Measurements from ENCODE around the gene RCAN1. TPM values are rescaled to one million over a fixed set of nuclear protein-coding genes. Genes with fewer than 3 reads are reported as not detected.

The RCAN1 gene
- total and polyA plus RNA-seq, 9 of the 15 experiments (the other 6 are each of a cell fraction or from before 2014, with no cell fraction given): 4.4 to 16.5 (median 12.3) TPM

- Histone ChIP-seq H2AFZ (ENCODE audit: low read depth, low read length) (no peak overlapping the region), H3K27me3 (ENCODE audit: control insufficient read depth in 2 of 2, insufficient read depth in 2 of 2, low read length in 2 of 2) (peaks cover 8 to 10% of the 10 kb centered on the region in 2 experiments; a peak in 4 of 5 replicates), H3K9ac (ENCODE audit: insufficient read depth in 1 of 2, low read depth in 2 of 2, low read length in 2 of 2) (no peak overlapping the region), H3K9me1 (ENCODE audit: control insufficient read depth, insufficient read depth, low read length) (no peaks in the 10 kb centered on the region), H3K27ac (ENCODE audit: extremely low read depth, low read depth, low read length) (no peak overlapping the region), H3K4me1 (replicated peaks in 1 of 2; ENCODE audit: control insufficient read depth in 2 of 2, insufficient read depth in 2 of 2, low read length in 2 of 2) (0 out of 5 replicates have a peak, but pooled peaks cover 0 to 3% of the 10 kb centered on the region in 2 experiments), H3K4me3 (no peak overlapping the region), H3K79me2 (ENCODE audit: control insufficient read depth, insufficient read depth, low read length) (no peaks in the 10 kb centered on the region), H4K20me1 (replicated peaks; ENCODE audit: control insufficient read depth, insufficient read depth, low read length) (no peaks in the 10 kb centered on the region), H3K4me2 (ENCODE audit: insufficient read depth, low read length) (no peak overlapping the region), H3K36me3 (ENCODE audit: control insufficient read depth, insufficient read depth, low read length) (no peaks in the 10 kb centered on the region), H3K9me3 (replicated peaks; ENCODE audit: control insufficient read depth, insufficient read depth, low read depth, low read length) (no peaks in the 10 kb centered on the region)
- FAIRE-seq: no peak
- no peak; the same call in 2 of the 3 replicates for ATAC-seq
- no peak for DNase-seq (ENCODE audit: extremely low read depth in 1 of 4, low spot score in 3 of 4)
- BruUV-seq (replicated peaks): no TSS peak
- intact Hi-C loops (cut with micrococcal nuclease) (no loop called here), in situ Hi-C loops (cut with MboI) (no loop called here)
- ChIA-PET POLR2A (interaction anchor here (0.6 to 1.6 kb wide), 4 partner anchors 13 to 109 kb away, joined by 3 to 6 read pairs (median 3); no protein-coding TSS in a partner anchor), CTCF (ENCODE audit: low intra/inter-chr PET ratio) (interaction anchor here (0.9 to 2.7 kb wide), 4 partner anchors 72 to 119 kb away, joined by 4 to 18 read pairs (median 6); no protein-coding TSS in a partner anchor)
- WGBS (ENCODE audit: insufficient coverage, low coverage, missing lambda C conversion rate): 55% methylated on average over 3 of the region's 5 CpGs
- TF ChIP-seq ZMIZ1 (IDR thresholded peaks at IDR 0.05; ENCODE audit: low read depth in 2 of 2, low read length in 2 of 2) (no peak), PRPF4 (IDR thresholded peaks at IDR 0.05; ENCODE audit: insufficient read depth, low read depth, low read length, poor library complexity, severe bottlenecking) (no peak), E2F8 (IDR thresholded peaks at IDR 0.05; ENCODE audit: low read depth, partially characterized antibody) (no peak), ELF2 (CRISPR knock-in tag; IDR thresholded peaks at IDR 0.05) (no peak), HES1 (IDR thresholded peaks at IDR 0.05; ENCODE audit: low read depth) (no peak), SNRNP70 (optimal IDR thresholded peaks at IDR 0.05; ENCODE audit: low read depth, low read length) (no peak), ZNF398 (CRISPR knock-in tag; IDR thresholded peaks at IDR 0.05) (no peak), FOXP4 (CRISPR knock-in tag; IDR thresholded peaks at IDR 0.05; ENCODE audit: borderline replicate concordance) (no peak), MTA1 (IDR thresholded peaks at IDR 0.05; ENCODE audit: borderline replicate concordance) (no peak), TCF7L2 (IDR thresholded peaks at IDR 0.05; ENCODE audit: low read depth, low read length) (no peak)
Observed at GRCh38 chr21:34511181-34511580, 103.7 kb downstream of the RCAN1 start.
